Endothelial cell of hepatic sinusoid (primary cell): Measurements from ENCODE around the gene EFCAB13.
"Not testable (repeated sequence)": the region's sequence is repeated elsewhere in the genome, so short reads cannot be mapped to it uniquely, and the experiment has no call there.

Experiments used
- in situ Hi-C: cut with HindIII; loops from 2 replicates; pipeline ENCODE4 v1.10.0; 2017; ENCODE audit warnings: low sequenced_read_pairs

The EFCAB13 gene

GRCh38 chr17:47414612-47415011, 90.9 kb downstream of the EFCAB13 start:
- in situ Hi-C loops = no loop called here

DNA sequence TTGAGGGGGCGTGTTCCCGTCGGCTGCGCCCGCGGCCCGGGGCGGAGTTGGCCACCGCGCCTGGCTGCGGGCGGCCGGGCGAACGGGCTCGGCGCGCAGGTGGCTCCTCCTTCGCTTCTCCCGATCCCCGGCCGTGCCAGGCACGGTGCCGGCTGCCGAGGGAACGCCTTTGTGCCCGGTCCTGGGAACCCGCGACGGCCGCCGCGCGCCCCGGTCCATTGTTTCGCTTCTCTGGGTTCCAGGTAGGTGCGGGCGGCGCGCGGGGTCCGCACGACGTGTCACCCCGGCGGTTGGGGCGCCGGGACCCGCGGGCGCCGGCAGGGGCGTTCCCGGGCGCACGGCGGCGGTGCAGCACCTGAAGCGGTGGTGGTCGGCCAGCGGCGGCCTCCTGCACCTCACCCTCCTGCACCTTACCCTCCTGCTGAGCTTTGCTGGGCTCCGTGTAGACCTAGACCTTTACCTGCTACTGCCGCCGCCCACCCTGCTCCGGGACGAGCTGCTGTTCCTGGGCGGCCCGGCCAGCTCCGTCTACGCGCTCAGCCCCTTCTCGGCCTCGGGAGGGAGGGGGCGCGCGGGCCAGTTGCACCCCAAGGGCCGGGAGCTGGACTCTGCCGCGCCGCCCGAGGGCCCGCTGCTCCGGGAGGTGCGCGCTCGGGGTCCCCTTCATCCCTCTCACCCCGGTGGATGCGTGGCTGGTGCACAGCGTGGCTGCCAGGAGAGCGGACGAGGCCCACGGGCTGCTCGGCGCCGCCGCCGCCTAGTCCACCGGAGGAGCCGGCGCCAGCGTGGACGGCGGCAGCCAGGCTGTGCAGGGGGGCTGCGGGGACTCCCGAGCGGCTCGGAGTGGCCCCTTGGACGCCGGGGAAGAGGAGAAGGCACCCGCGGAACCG, 99.9 kb downstream of the EFCAB13 start:
- in situ Hi-C loops = no loop called here

DNA sequence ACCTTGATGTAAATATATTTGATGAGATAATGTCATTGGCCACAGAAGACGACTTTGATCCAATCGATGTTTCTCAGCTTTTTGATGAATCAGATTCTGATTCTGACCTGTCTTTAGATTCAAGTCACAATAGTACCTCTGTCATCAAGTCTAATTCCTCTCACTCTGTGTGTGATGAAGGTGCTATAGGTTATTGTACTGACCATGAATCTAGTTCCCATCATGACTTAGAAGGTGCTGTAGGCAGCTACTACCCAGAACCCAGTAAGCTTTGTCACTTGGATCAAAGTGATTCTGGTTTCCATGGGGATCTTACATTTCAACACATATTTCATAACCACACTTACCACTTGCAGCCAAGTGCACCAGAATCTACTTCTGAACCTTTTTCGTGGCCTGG, 101.5 kb downstream of the EFCAB13 start:
- in situ Hi-C loops = not testable (repeated sequence)

DNA sequence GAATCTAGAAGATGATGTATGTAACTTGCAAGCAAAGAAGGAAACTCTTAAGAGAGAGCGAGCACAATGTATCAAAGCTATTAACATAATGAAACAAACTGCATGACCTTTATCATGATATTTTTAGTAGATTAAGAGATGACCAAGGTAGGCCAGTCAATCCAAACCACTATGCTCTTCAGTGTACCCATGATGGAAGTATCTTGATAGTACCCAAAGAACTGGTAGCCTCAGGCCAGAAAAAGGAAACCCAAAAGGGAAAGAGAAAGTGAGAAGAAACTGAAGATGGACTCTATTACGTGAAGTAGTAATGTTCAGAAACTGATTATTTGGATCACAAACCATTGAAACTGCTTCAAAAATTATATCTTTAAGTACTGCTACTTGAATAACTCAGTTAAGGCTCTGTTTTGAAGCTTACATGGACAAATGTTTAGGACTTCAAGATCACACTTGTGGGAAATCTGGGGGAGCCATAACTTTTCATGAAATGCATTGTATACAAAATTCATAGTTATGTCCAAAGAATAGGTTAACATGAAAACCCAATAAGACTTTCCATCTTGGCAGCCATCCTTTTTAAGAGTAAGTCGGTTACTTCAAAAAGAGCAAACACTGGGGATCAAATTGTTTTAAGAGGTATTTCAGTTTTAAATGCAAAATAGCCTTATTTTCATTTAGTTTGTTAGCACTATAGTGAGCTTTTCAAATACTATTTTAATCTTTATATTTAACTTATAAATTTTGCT, 102.3 kb downstream of the EFCAB13 start:
- in situ Hi-C loops = not testable (repeated sequence)

- in situ Hi-C loops = no loop called here
These were observed 104.2 kb downstream of the EFCAB13 start for GRCh38 chr17:47427985-47428384.

DNA sequence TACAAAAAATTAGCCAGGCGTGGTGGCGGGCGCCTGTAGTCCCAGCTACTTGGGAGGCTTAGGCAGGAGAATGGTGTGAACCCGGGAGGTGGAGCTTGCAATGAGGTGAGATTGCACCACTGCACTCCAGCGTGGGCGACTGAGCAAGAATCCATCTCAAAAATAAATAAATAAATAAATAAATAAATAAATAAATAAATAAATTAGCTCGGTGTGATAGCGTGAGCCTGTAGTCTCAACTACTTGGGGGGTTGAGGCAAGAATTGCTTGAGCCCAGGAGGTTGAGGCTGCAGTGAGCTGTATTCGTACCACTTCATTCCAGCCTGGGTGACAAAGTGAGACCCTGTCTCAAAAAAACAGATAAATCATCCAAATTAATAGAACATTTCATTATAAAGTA, 108.5 kb downstream of the EFCAB13 start:
- in situ Hi-C loops = not testable (repeated sequence)

DNA sequence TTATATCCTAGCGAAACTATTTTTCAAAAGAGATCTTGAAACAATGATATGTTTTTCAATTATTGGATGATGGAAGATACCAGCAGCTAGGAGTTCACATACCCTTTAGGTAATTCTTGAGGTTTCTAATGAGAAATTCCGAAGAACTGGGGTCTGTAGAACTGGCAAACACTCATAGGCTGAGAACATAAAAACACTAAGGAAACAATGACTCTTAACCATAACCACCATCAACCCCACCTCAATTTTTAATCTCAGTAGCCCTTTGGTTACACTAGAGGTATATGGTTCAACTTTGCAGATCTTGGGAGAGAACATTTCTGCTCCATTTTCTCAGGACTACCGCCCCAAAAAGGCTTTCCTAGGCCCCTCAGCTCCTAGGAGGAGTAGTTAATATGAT, 141.4 kb downstream of the EFCAB13 start:
- in situ Hi-C loops = no loop called here

DNA sequence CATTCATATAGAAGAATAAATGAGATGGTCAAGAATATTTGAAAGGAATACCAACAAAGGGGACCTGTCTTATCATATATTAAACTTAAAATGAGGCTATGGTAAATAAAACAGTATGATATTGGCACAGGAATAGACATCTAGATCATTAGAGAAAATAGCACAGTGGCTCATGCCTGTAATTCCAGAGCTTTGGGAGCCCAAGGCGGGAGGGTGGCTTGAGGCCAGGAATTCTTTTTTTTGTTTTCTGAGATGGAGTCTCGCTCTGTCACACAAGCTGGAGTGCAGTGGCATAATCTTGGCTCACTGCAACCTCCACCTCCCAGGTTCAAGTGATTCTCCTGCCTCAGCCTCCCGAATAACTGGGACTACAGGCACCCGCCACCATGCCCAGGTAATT, 143.2 kb downstream of the EFCAB13 start:
- in situ Hi-C loops = not testable (repeated sequence)

GRCh38 chr17:47470836-47471235, 147.1 kb downstream of the EFCAB13 start:
- in situ Hi-C loops = no loop called here

DNA sequence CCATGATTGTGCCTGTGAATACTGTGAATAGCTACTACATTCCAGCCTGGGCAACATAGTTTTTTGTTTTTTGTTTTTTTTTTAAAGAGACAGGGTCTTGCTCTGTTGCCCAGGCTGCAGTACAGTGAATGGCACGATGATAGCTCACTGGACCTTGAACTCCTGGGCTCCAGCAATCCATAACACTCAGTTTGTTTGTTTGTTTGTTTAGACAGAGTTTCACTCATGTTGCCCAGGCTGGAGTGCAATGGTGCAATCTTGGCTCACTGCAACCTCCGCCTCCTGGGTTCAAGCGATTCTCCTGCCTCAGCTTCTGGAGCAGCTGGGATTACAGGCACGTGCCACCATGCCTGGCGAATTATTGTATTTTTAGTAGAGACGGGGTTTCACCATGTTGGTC, 148.3 kb downstream of the EFCAB13 start:
- in situ Hi-C loops = not testable (repeated sequence)
